ENCODE data around the gene CHST9.

GRCh38 chr18:26928670-26929313 is 256.3 kb downstream of the CHST9 start:
- no peak for TF ChIP-seq KDM1A (IDR thresholded peaks at IDR 0.05; ENCODE audit: borderline replicate concordance)
- no peak for TF ChIP-seq CTCF (IDR thresholded peaks at IDR 0.05 in 2 of 3, conservative IDR thresholded peaks at IDR 0.05 in 1 of 3; ENCODE audit: control insufficient read depth in 2 of 3, extremely low read depth in 1 of 3, insufficient read depth in 1 of 3, low read depth in 3 of 3, low read length in 3 of 3)

Measured in GM12878 (cell line).